Epithelial cell of alveolus of lung (primary cell): ENCODE measurements around the gene IRX6. TPM values are rescaled to one million over a fixed set of nuclear protein-coding genes. Genes with fewer than 3 reads are reported as not detected.

Experiments
- total RNA-seq: library from RNA; depleted of rRNA; stranded (reverse); fragments of >200 nt; gene quantifications from 2 replicates; pipeline ENCODE4 v1.2.1, GENCODE V29; 2015

The IRX6 gene
- total RNA-seq, result not detected in 2 replicates

DNA sequence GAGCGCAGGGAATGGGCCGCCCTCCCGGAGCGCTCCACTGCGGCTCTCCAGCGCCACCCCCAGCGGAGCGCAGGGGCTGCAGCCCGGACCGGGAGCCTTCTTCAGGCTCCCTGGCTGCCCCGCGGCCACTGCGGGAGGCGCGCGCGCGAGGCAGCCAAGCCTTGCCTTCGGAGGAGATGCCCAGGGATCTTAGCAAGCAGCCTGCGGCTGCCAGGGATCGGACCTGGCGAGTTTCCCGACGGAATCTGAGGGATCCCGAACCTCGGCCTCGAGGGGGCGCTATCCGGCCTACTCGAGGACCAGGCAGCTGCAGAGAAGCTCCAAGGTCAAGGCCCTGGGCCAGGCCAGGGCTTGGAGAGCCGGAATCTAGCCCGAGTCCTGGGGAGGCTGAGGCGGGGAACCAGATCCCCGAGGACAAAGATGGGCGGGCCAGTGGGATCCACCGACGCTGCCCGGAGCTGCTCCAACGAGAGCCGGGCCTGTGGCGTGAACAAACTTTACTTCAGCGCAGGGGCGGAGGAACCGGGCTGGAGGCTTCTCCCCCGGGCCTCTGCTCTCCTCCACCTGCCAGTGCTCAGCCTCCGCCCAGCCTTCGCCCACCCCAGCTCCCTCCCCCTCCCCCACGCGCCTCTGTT is at the start of gene IRX6:
Gene IRX6, plus strand, starts transcription at position 567 of the 635 bp plus-strand sequence. CDS start 889 bp downstream, outside the sequence.

Other genes starting within 250 kb of the IRX6 start
- gene MMP2, start 155.0 kb downstream of the IRX6 start, total RNA-seq, result 403 and 801 TPM in 2 replicates
- 3.8 and 11.6 TPM in 2 replicates for gene LPCAT2, start 184.9 kb downstream of the IRX6 start, total RNA-seq
- not detected in 2 replicates for gene CAPNS2, start 242.5 kb downstream of the IRX6 start, total RNA-seq